Chondrocyte (in vitro differentiated cells): ENCODE data around the gene FIBCD1. TPM values are rescaled to one million over a fixed set of nuclear protein-coding genes. Genes with fewer than 3 reads are reported as not detected.

Experiments used
- DNase-seq: peaks from one replicate; pipeline ENCODE4 v3.0.0; 2021; ENCODE audit warnings: mixed read lengths, low spot score
- H3K27ac Mint-ChIP-seq: one replicate; pipeline ENCODE4 v1.8.0; 2021; ENCODE audit warnings: mild to moderate bottlenecking, moderate library complexity, mixed read lengths; ENCODE audit not compliant: unreplicated experiment
- H3K27me3 Mint-ChIP-seq: 2 replicates; pipeline ENCODE4 v1.8.0; 2021; ENCODE audit warnings: low read depth, mixed read lengths
- H3K36me3 Mint-ChIP-seq: 2 replicates; pipeline ENCODE4 v1.8.0; 2021; ENCODE audit warnings: low read depth, mixed read lengths
- H3K4me1 Mint-ChIP-seq: 2 replicates; pipeline ENCODE4 v1.8.0; 2021; ENCODE audit warnings: low read depth, mild to moderate bottlenecking, mixed read lengths
- H3K4me3 Mint-ChIP-seq: one replicate; pipeline ENCODE4 v1.8.0; 2021; ENCODE audit warnings: mild to moderate bottlenecking, moderate library complexity, mixed read lengths; ENCODE audit not compliant: unreplicated experiment
- H3K9me3 Mint-ChIP-seq: 2 replicates; pipeline ENCODE4 v1.8.0; 2021; ENCODE audit warnings: low read depth, mixed read lengths
- total RNA-seq: library from RNA; stranded (reverse); gene quantifications from 3 replicates; pipeline ENCODE4 v1.2.1, GENCODE V29; 2021
- TF ChIP-seq, protein P1 (sequence below): fragments of 200-600 bp; sonication (generic); IDR thresholded peaks from 2 replicates; pipeline ENCODE4 v1.5.0; 2021; ENCODE audit warnings: antibody characterized with exemption, mild to moderate bottlenecking, moderate library complexity

The FIBCD1 gene
- total RNA-seq, 1 donor from 2014 or later: 8.3 TPM

DNA sequence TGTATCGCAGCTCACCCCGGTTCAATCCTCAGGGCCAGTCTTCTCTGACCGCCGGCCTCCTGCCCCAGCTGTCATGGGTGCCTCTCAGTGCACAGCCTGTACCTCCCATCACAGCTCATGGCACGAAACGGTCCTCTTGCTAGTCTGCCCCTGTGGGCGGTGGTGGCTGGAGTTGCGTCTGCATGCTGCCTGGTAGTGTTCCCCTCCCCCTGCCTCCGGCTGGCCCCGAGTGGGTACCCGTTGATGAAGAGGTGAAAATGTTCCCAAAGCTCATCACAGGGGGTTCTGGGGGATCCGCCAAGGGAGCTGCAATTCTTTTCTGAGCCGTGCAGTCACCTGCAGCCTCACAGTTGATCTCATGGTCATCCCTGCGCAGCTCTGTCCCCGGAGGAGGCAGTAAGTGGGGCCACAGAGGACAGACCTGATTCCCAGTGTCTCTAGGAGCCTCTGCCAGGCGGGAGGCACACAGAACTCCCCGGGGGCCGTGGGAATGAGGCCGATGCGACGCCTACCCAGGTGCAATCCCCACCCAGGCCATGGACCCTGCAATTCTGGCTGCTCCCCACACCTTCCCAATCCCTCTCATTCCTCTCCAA lies 34.7 kb upstream of the FIBCD1 start:
- H3K27ac Mint-ChIP-seq: no peak overlapping the region
- no peaks in the 10 kb centered on the region for H3K36me3 Mint-ChIP-seq
- peaks cover 21% of the 10 kb centered on the region for H3K27me3 Mint-ChIP-seq
- no peaks in the 10 kb centered on the region for H3K9me3 Mint-ChIP-seq
- no peak for DNase-seq
- TF ChIP-seq, protein P1, sequence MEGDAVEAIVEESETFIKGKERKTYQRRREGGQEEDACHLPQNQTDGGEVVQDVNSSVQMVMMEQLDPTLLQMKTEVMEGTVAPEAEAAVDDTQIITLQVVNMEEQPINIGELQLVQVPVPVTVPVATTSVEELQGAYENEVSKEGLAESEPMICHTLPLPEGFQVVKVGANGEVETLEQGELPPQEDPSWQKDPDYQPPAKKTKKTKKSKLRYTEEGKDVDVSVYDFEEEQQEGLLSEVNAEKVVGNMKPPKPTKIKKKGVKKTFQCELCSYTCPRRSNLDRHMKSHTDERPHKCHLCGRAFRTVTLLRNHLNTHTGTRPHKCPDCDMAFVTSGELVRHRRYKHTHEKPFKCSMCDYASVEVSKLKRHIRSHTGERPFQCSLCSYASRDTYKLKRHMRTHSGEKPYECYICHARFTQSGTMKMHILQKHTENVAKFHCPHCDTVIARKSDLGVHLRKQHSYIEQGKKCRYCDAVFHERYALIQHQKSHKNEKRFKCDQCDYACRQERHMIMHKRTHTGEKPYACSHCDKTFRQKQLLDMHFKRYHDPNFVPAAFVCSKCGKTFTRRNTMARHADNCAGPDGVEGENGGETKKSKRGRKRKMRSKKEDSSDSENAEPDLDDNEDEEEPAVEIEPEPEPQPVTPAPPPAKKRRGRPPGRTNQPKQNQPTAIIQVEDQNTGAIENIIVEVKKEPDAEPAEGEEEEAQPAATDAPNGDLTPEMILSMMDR: no peak
- no peaks in the 10 kb centered on the region for H3K4me1 Mint-ChIP-seq
- no peak overlapping the region for H3K4me3 Mint-ChIP-seq

DNA sequence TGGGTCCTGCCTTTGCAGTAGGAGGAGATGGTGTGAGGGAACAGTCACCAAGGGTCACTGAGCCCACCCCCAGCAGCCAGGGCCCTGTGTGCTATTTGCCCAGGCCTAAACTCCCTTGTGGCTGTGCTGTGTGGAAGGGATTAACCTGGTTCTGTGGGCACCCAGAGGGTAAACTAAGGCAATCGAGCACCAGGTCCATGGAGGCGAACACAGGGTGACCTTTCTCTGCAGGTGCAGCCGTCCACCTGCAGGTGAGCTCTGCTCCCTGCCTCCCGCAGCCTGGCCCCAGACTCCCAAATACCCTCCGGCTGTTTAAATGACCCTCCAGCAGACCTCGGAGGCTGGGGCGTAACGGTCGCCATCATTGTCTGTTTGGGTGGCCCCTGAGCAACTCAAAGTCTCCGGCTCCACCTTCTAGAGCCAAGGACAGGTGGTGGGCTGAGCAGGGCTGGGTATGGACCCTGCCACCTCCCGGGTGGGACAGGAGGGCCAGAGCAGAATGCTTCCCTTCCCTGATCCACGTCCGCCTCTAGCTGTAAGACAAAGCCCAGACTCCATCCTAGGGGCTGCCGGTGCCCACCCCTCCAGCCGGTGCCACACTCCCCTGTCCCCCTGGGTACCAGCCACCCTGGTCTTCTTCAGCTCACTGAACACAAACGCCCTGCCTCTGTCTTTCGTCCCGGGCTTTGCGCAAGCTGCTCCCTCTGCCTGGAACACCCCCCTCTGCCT lies 34.1 kb upstream of the FIBCD1 start:
- Mint-ChIP-seq H3K27me3 (peaks cover 21% of the 10 kb centered on the region), H3K4me1 (no peaks in the 10 kb centered on the region), H3K9me3 (no peaks in the 10 kb centered on the region), H3K4me3 (no peak overlapping the region), H3K36me3 (no peaks in the 10 kb centered on the region), H3K27ac (no peak overlapping the region)
- DNase-seq: no peak
- TF ChIP-seq, protein P1: no peak

DNA sequence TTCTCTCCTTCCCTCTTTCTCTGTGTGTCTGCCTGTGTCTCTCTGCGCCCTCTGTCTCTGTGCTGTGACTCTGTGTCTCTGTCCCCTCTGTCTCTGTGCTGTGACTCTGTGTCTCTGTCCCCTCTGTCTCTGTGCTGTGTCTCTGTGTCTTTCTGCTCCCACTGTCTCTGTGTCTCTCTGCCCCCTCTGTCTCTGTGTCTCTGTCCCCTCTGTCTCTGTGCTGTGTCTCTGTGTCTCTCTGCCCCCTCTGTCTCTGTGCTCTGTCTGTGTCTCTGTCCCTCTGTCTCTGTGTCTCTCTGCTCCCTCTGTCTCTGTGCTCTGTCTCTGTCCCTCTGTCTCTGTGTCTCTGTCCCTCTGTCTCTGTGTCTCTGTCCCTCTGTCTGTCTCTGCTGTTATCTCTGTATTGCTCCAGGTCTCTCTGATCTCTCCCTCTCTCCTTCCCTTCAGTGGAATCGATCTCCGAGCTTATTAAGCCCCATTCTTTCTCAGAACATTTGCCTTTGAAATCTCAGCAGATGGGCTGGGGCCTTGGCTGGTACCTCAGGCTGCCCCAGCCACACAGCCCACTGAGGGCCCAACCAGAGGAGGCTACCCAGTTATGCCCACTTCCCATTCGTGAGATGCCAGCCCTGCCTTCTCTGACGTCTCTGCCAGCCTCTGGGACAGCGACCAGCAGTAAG lies 33.4 kb upstream of the FIBCD1 start:
- Mint-ChIP-seq H3K27ac (no peak overlapping the region), H3K27me3 (peaks cover 21% of the 10 kb centered on the region), H3K4me3 (no peak overlapping the region)

DNA sequence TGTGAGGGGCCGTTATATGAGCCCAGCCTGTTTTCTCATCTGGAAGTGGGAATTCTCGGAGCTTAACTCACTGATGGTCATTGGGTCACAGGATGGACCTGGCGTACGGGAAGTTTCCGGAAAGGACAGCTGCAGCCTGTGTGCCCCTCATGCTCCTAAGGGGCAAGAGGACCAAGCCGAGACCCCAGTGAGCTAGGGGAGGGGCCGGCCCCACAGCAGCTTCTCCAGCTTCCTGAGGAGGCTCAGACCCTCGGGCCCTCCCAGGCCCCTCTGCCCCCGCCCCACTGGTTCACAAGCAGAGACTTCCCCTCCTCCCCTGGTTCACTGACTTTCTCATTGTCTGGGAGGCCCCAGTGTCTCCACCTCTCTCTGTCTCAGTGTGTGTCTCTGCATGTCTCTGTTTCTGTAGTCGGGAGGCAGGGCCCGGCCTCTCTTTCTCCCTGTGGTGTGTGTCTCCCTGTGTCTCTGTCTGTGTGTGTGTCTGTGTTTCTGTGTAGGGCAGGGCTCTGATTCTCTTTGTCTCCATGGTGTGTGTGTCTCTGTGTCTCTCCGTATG lies 32.3 kb upstream of the FIBCD1 start:
- TF ChIP-seq, protein P1: no peak
- Mint-ChIP-seq H3K36me3 (no peaks in the 10 kb centered on the region), H3K27me3 (peaks cover 21% of the 10 kb centered on the region), H3K4me3 (no peak overlapping the region), H3K4me1 (no peaks in the 10 kb centered on the region), H3K27ac (no peak overlapping the region), H3K9me3 (no peaks in the 10 kb centered on the region)
- peak; percentile 65 for DNase-seq

More for the DNA sequence above, 33.4 kb upstream of the FIBCD1 start:
- no peaks in the 10 kb centered on the region for H3K9me3 Mint-ChIP-seq
- no peaks in the 10 kb centered on the region for H3K4me1 Mint-ChIP-seq
- no peak for DNase-seq
- TF ChIP-seq, protein P1: no peak
- H3K36me3 Mint-ChIP-seq: no peaks in the 10 kb centered on the region

DNA sequence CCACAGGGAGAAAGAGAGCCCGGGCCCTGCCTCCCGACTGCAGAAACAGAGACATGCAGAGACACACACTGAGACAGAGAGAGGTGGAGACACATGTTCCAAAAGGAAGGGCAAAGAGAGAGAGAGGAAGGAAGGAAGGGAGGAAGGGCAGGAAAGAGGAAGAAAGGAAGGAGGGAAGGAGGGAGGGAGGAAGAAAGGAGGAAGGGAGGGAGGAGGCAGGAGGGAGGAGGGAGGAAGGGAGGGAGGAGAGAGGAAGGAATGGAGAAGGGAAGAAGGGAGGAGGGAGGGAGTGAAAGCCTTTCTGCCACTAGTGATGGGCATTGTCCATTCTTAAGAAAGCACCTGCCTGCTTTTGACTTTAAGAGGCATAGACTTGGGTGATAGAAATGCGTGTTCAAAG lies 31.8 kb upstream of the FIBCD1 start:
- TF ChIP-seq, protein P1: no peak
- Mint-ChIP-seq H3K9me3 (no peaks in the 10 kb centered on the region), H3K36me3 (no peaks in the 10 kb centered on the region), H3K4me1 (no peaks in the 10 kb centered on the region), H3K27ac (no peak overlapping the region), H3K27me3 (peaks cover 21% of the 10 kb centered on the region), H3K4me3 (no peak overlapping the region)
- DNase-seq: no peak
